Ovary (tissue), 9 donors: ENCODE data around the gene WDR86. TPM values are rescaled to one million over a fixed set of nuclear protein-coding genes. Genes with fewer than 3 reads are reported as not detected.

Source experiments
- DNase-seq, 5 donors: peaks; one replicate each; pipeline ENCODE4 v3.0.0-alpha.2; 2019 to 2020
- H3K27ac ChIP-seq, 2 donors: fragments of 200-600 bp; one replicate each; pipeline versions ENCODE4 v1.5.1 to v1.8.0; 2019 to 2022
- H3K27me3 ChIP-seq: fragments of 200-600 bp; one replicate; pipeline ENCODE4 v1.8.0; 2022
- H3K36me3 ChIP-seq: fragments of 200-600 bp; sonication (generic); one replicate; pipeline ENCODE4 v1.5.1; 2019
- H3K4me1 ChIP-seq: one replicate; pipeline ENCODE4 v1.8.1; 2013; ENCODE audit warnings: mild to moderate bottlenecking, moderate library complexity; ENCODE audit not compliant: insufficient read depth
- H3K4me3 ChIP-seq: fragments of 200-600 bp; sonication (generic); one replicate; pipeline ENCODE4 v1.5.1; 2017
- H3K9me3 ChIP-seq, 2 donors: fragments of 200-600 bp in 1 of 2; sonication (generic) in 1 of 2; one replicate each; pipeline versions ENCODE4 v1.5.1 to v1.8.1; 2013 to 2019; ENCODE audit warnings: mild to moderate bottlenecking in 1 of 2, moderate library complexity in 1 of 2
- CTCF ChIP-seq, 3 donors: fragments of 450-650 bp in 2 of 3; fragments of 200-600 bp in 1 of 3; IDR thresholded peaks; one replicate each; pipeline versions ENCODE4 v1.5.1 to v1.8.0; 2016 to 2022; ENCODE audit warnings: antibody characterized with exemption in 3 of 3, mild to moderate bottlenecking in 1 of 3
- EP300 ChIP-seq: sonication (generic); formaldehyde crosslinking; IDR thresholded peaks from one replicate; pipeline ENCODE4 v1.6.1; 2017; ENCODE audit warnings: antibody characterized with exemption
- POLR2A ChIP-seq: fragments of 450-650 bp; IDR thresholded peaks from one replicate; pipeline ENCODE4 v1.6.1; 2017; ENCODE audit warnings: antibody characterized with exemption, mild to moderate bottlenecking, moderate library complexity
- WGBS, 3 donors: extraction: QIAGEN DNeasy Blood & Tissue Kit in 1 of 3; methylation state at CpG; one replicate each; pipeline versions ENCODE4 v1.1.5 to v1.1.7; 2013 to 2017; 5-methylcytosine and 5-hydroxymethylcytosine counted together
- intact Hi-C, 4 donors: fragments of 100-400 bp; cut with DNase I; formaldehyde crosslinking; loops; one replicate each; pipeline versions ENCODE4 v1.11.0 to v1.15.1; 2022 to 2023
- polyA plus RNA-seq, 2 donors: library from polyadenylated mRNA; stranded (reverse); fragments of 200-250 nt in 1 of 2; fragments of 350-450 nt in 1 of 2; fragmentation: Illumina TruSeq in 1 of 2; extraction: RNeasy Lipid Tissue Mini Kit (QIAGEN cat#74804) in 1 of 2; gene quantifications; one replicate each; pipeline ENCODE4 v1.2.3, GENCODE V29; 2013 to 2014
- total RNA-seq, 7 donors: library from RNA; depleted of rRNA in 2 of 7; stranded (reverse); fragments of >200 nt in 2 of 7; fragmentation: NEBNext Ultra II Directional in 3 of 7; extraction: Animal tissue kit (Norgen Biotek cat#: 25700) in 3 of 7; gene quantifications; one replicate each; pipeline versions ENCODE4 v1.1.0 to v1.2.4, GENCODE V29; 2016 to 2023
- donor health status: DM: no; HTN: no; CAD: no; lungs with moderate emphysema.
- donor health status: DM: no; HTN: no; CAD: no.
- donor health status: Bipolar disorder and iron deficiency.
- donor health status: DM: yes; HTN: yes; CAD: no.
- donor health status: DM: no; HTN: no; CAD: no.
- donor health status: DM: yes; HTN: yes; CAD: no.

Gene WDR86
- total and polyA plus RNA-seq, 9 donors, result 0.77 to 43.4 (median 11.1) TPM

- 96 to 99% (median 97%) methylated on average over 14 to 25 of the region's 25 CpGs for WGBS, 3 donors
- TF ChIP-seq CTCF (IDR thresholded peaks at IDR 0.05), result no peak
- TF ChIP-seq EP300, result no peak
- TF ChIP-seq POLR2A, result no peak
- peak in 2 of 5 donors; percentile 12 to 38 for DNase-seq
- Histone ChIP-seq H3K27me3 (no peaks in the 10 kb centered on the region), H3K27ac (no peak overlapping the region), H3K4me1 (peaks cover 6% of the 10 kb centered on the region), H3K9me3 (no peaks in the 10 kb centered on the region), H3K36me3 (no peaks in the 10 kb centered on the region), H3K4me3 (no peak overlapping the region)
- intact Hi-C loops, result no loop called here
These were observed 22.0 kb upstream of the WDR86 start for GRCh38 chr7:151431768-151432311.

GRCh38 chr7:151431281-151431767 lies 21.5 kb upstream of the WDR86 start:
- Histone ChIP-seq H3K9me3 (no peaks in the 10 kb centered on the region), H3K4me1 (peaks cover 5% of the 10 kb centered on the region), H3K4me3 (no peak overlapping the region), H3K27me3 (no peaks in the 10 kb centered on the region), H3K27ac (no peak overlapping the region), H3K36me3 (no peaks in the 10 kb centered on the region)
- WGBS, 3 donors, result 96 to 98% (median 97%) methylated on average over 13 of the region's 13 CpGs
- peak in 3 of 5 donors; percentile 7 to 30 (median 21) for DNase-seq
- intact Hi-C loops, result no loop called here
- TF ChIP-seq EP300 (no peak), POLR2A (no peak), CTCF (IDR thresholded peaks at IDR 0.05) (no peak)

- H3K27ac ChIP-seq, result no peak overlapping the region
- WGBS, 3 donors, result 94 to 95% (median 94%) methylated on average over 16 of the region's 16 CpGs
- no peak for TF ChIP-seq EP300
- TF ChIP-seq POLR2A, result no peak
- TF ChIP-seq CTCF (IDR thresholded peaks at IDR 0.05), result no peak
- H3K36me3 ChIP-seq, result no peaks in the 10 kb centered on the region
- intact Hi-C loops, result no loop called here
- H3K4me1 ChIP-seq, result peaks cover 5% of the 10 kb centered on the region
- H3K9me3 ChIP-seq, result no peaks in the 10 kb centered on the region
- no peak overlapping the region for H3K4me3 ChIP-seq
- no peaks in the 10 kb centered on the region for H3K27me3 ChIP-seq
- DNase-seq, result peak in 3 of 5 donors; percentile 7 to 31 (median 17)
These were observed 20.8 kb upstream of the WDR86 start for GRCh38 chr7:151430391-151431205.

GRCh38 chr7:151429560-151430331 lies 19.9 kb upstream of the WDR86 start:
- Histone ChIP-seq H3K9me3 (no peaks in the 10 kb centered on the region), H3K4me3 (no peak overlapping the region), H3K36me3 (no peaks in the 10 kb centered on the region), H3K27ac (peak overlapping the region in 1 of 2 donors; percentile 58), H3K27me3 (no peaks in the 10 kb centered on the region), H3K4me1 (peaks cover 5% of the 10 kb centered on the region)
- TF ChIP-seq CTCF (IDR thresholded peaks at IDR 0.05), result no peak
- TF ChIP-seq POLR2A, result no peak
- TF ChIP-seq EP300, result no peak
- 73 to 77% (median 74%) methylated on average over 10 of the region's 10 CpGs for WGBS, 3 donors
- intact Hi-C loops, result no loop called here
- peak in 3 of 5 donors; percentile 9 to 33 (median 19) for DNase-seq
